Nephron progenitor cell (in vitro differentiated cells): ENCODE data around the gene NFIA.

Experiments used
- DNase-seq: peaks from one replicate; pipeline ENCODE4 v3.0.0; 2021
- H3K27ac Mint-ChIP-seq: 2 replicates; pipeline ENCODE4 v1.8.0; 2021; ENCODE audit warnings: mild to moderate bottlenecking, moderate library complexity, mixed read lengths
- H3K27me3 Mint-ChIP-seq: 2 replicates; pipeline ENCODE4 v1.8.0; 2021; ENCODE audit warnings: mild to moderate bottlenecking, low read depth, mixed read lengths; ENCODE audit not compliant: poor library complexity
- H3K36me3 Mint-ChIP-seq: 2 replicates; pipeline ENCODE4 v1.8.0; 2021; ENCODE audit warnings: low read depth, mixed read lengths
- H3K4me1 Mint-ChIP-seq: 2 replicates; pipeline ENCODE4 v1.8.0; 2021; ENCODE audit warnings: mixed read lengths
- H3K4me3 Mint-ChIP-seq: 2 replicates; pipeline ENCODE4 v1.8.0; 2021; ENCODE audit warnings: mild to moderate bottlenecking, moderate library complexity, mixed read lengths
- H3K9me3 Mint-ChIP-seq: 2 replicates; pipeline ENCODE4 v1.8.0; 2021; ENCODE audit warnings: mild to moderate bottlenecking, moderate library complexity, mixed read lengths
- TF ChIP-seq, protein P1 (sequence below): fragments of 200-600 bp; sonication (generic); IDR thresholded peaks from 2 replicates; pipeline ENCODE4 v1.5.0; 2021; ENCODE audit warnings: antibody characterized with exemption

Gene NFIA

GRCh38 chr1:61352845-61353435 is 270.6 kb downstream of the NFIA start:
- peaks cover 6% of the 10 kb centered on the region for H3K4me1 Mint-ChIP-seq
- peak overlapping the region; percentile 6 for H3K27ac Mint-ChIP-seq
- TF ChIP-seq, protein P1, sequence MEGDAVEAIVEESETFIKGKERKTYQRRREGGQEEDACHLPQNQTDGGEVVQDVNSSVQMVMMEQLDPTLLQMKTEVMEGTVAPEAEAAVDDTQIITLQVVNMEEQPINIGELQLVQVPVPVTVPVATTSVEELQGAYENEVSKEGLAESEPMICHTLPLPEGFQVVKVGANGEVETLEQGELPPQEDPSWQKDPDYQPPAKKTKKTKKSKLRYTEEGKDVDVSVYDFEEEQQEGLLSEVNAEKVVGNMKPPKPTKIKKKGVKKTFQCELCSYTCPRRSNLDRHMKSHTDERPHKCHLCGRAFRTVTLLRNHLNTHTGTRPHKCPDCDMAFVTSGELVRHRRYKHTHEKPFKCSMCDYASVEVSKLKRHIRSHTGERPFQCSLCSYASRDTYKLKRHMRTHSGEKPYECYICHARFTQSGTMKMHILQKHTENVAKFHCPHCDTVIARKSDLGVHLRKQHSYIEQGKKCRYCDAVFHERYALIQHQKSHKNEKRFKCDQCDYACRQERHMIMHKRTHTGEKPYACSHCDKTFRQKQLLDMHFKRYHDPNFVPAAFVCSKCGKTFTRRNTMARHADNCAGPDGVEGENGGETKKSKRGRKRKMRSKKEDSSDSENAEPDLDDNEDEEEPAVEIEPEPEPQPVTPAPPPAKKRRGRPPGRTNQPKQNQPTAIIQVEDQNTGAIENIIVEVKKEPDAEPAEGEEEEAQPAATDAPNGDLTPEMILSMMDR: no peak
- H3K36me3 Mint-ChIP-seq: no peaks in the 10 kb centered on the region
- H3K9me3 Mint-ChIP-seq: no peaks in the 10 kb centered on the region
- H3K27me3 Mint-ChIP-seq: no peaks in the 10 kb centered on the region
- no peak for DNase-seq
- H3K4me3 Mint-ChIP-seq: no peak overlapping the region

- DNase-seq: no peak
- H3K9me3 Mint-ChIP-seq: no peaks in the 10 kb centered on the region
- no peak overlapping the region for H3K27ac Mint-ChIP-seq
- no peaks in the 10 kb centered on the region for H3K36me3 Mint-ChIP-seq
- H3K4me3 Mint-ChIP-seq: no peak overlapping the region
- H3K4me1 Mint-ChIP-seq: peaks cover 10% of the 10 kb centered on the region
- TF ChIP-seq, protein P1: no peak
- no peaks in the 10 kb centered on the region for H3K27me3 Mint-ChIP-seq
Measured at GRCh38 chr1:61353797-61354406, 271.5 kb downstream of the NFIA start.

- Mint-ChIP-seq H3K36me3 (no peaks in the 10 kb centered on the region), H3K27ac (no peak overlapping the region), H3K4me3 (no peak overlapping the region), H3K4me1 (peaks cover 21% of the 10 kb centered on the region), H3K9me3 (no peaks in the 10 kb centered on the region), H3K27me3 (peaks cover 3% of the 10 kb centered on the region)
- TF ChIP-seq, protein P1: no peak
- no peak for DNase-seq
Measured at GRCh38 chr1:61356016-61356415, 273.7 kb downstream of the NFIA start.

GRCh38 chr1:61356995-61357394 is 274.6 kb downstream of the NFIA start:
- no peak overlapping the region for H3K27ac Mint-ChIP-seq
- peaks cover 3% of the 10 kb centered on the region for H3K27me3 Mint-ChIP-seq
- H3K36me3 Mint-ChIP-seq: no peaks in the 10 kb centered on the region
- no peak overlapping the region for H3K4me3 Mint-ChIP-seq
- H3K4me1 Mint-ChIP-seq: peaks cover 31% of the 10 kb centered on the region
- TF ChIP-seq, protein P1: no peak
- H3K9me3 Mint-ChIP-seq: no peaks in the 10 kb centered on the region
- DNase-seq: no peak

- no peak overlapping the region for H3K27ac Mint-ChIP-seq
- peaks cover 3% of the 10 kb centered on the region for H3K27me3 Mint-ChIP-seq
- no peak overlapping the region for H3K4me3 Mint-ChIP-seq
- peaks cover 36% of the 10 kb centered on the region for H3K4me1 Mint-ChIP-seq
- no peak for DNase-seq
- TF ChIP-seq, protein P1: no peak
- H3K9me3 Mint-ChIP-seq: no peaks in the 10 kb centered on the region
- no peaks in the 10 kb centered on the region for H3K36me3 Mint-ChIP-seq
Measured at GRCh38 chr1:61357539-61357938, 275.2 kb downstream of the NFIA start.
